Glutamatergic neuron (in vitro differentiated cells): Measurements from ENCODE around the gene OGA. TPM values are rescaled to one million over a fixed set of nuclear protein-coding genes. Genes with fewer than 3 reads are reported as not detected.
A peak's percentile ranks its signal among the peaks of the same experiment; 100 is the strongest.

Experiments used
- DNase-seq: peaks from one replicate; pipeline ENCODE4 v3.0.0; 2022
- H3K27ac Mint-ChIP-seq: one replicate; pipeline ENCODE4 v1.8.0; 2020; ENCODE audit warnings: mild to moderate bottlenecking, mixed read lengths, inconsistent platforms; ENCODE audit not compliant: unreplicated experiment
- H3K27me3 Mint-ChIP-seq: one replicate; pipeline ENCODE4 v1.8.0; 2020; ENCODE audit warnings: mild to moderate bottlenecking, moderate library complexity, mixed read lengths, inconsistent platforms; ENCODE audit not compliant: unreplicated experiment
- H3K36me3 Mint-ChIP-seq: one replicate; pipeline ENCODE4 v1.8.0; 2020; ENCODE audit warnings: mild to moderate bottlenecking, mixed read lengths, inconsistent platforms; ENCODE audit not compliant: unreplicated experiment
- H3K4me1 Mint-ChIP-seq: one replicate; pipeline ENCODE4 v1.8.0; 2020; ENCODE audit warnings: mild to moderate bottlenecking, low read depth, mixed read lengths, inconsistent platforms; ENCODE audit not compliant: unreplicated experiment
- H3K4me3 Mint-ChIP-seq: one replicate; pipeline ENCODE4 v1.8.0; 2020; ENCODE audit warnings: mild to moderate bottlenecking, mixed read lengths, inconsistent platforms; ENCODE audit not compliant: unreplicated experiment
- H3K9me3 Mint-ChIP-seq: one replicate; pipeline ENCODE4 v1.8.0; 2020; ENCODE audit warnings: mild to moderate bottlenecking, moderate library complexity, mixed read lengths, inconsistent platforms; ENCODE audit not compliant: unreplicated experiment
- total RNA-seq: library from RNA; stranded (reverse); fragmentation: NEBNext Ultra II Directional; extraction: Animal tissue kit (Norgen Biotek cat#: 25700); gene quantifications from one replicate; pipeline ENCODE4 v1.2.1, GENCODE V29; 2021; ENCODE audit not compliant: unreplicated experiment
- TF ChIP-seq, protein P1 (sequence below): fragments of 200-600 bp; sonication (generic); IDR thresholded peaks from one replicate; pipeline ENCODE4 v1.5.0; 2021; ENCODE audit not compliant: partially characterized antibody, unreplicated experiment

Gene OGA
- total RNA-seq, 1 donor from 2014 or later = 277 TPM

- Mint-ChIP-seq H3K4me1 (peaks cover 18% of the 10 kb centered on the region), H3K27me3 (peaks cover 12% of the 10 kb centered on the region), H3K27ac (no peak overlapping the region), H3K9me3 (peaks cover 3% of the 10 kb centered on the region), H3K36me3 (peaks cover 5% of the 10 kb centered on the region), H3K4me3 (no peak overlapping the region)
- TF ChIP-seq, protein P1, sequence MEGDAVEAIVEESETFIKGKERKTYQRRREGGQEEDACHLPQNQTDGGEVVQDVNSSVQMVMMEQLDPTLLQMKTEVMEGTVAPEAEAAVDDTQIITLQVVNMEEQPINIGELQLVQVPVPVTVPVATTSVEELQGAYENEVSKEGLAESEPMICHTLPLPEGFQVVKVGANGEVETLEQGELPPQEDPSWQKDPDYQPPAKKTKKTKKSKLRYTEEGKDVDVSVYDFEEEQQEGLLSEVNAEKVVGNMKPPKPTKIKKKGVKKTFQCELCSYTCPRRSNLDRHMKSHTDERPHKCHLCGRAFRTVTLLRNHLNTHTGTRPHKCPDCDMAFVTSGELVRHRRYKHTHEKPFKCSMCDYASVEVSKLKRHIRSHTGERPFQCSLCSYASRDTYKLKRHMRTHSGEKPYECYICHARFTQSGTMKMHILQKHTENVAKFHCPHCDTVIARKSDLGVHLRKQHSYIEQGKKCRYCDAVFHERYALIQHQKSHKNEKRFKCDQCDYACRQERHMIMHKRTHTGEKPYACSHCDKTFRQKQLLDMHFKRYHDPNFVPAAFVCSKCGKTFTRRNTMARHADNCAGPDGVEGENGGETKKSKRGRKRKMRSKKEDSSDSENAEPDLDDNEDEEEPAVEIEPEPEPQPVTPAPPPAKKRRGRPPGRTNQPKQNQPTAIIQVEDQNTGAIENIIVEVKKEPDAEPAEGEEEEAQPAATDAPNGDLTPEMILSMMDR = no peak
- no peak for DNase-seq
Measured at GRCh38 chr10:101827919-101828600, 9.8 kb upstream of the OGA start.

DNA sequence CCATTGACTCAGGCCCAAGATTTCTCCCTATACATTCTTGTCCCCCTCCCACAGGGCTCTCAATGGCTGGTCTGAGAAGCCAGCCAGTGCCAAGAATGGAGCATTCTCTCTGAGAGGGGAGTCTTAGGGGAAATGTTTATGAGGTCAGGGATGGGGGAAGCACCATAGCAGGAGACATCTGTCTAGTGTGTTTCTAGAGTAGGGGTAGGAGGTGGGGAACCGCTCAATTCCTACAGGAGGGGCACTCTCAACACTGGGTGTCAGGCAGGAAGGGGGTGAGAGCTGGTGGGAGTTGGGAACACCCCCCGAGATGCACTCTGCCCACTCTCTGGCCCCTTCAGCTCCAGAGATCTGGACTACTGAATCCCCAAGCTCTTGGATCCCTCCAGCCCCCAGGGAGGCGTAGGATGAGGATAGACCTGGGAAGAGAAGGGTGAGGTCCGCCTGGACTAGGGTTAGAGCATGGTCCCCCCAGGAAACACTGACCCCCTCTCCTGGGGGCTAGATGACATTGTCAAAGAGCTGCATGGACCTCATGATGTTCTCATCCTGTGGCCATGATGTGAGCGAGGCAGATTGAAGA lies 8.7 kb upstream of the OGA start:
- TF ChIP-seq, protein P1 = no peak
- Mint-ChIP-seq H3K36me3 (peaks cover 5% of the 10 kb centered on the region), H3K4me1 (peaks cover 14% of the 10 kb centered on the region), H3K27ac (no peak overlapping the region), H3K9me3 (peaks cover 5% of the 10 kb centered on the region), H3K27me3 (peaks cover 10% of the 10 kb centered on the region), H3K4me3 (peak overlapping the region; percentile 26)
- DNase-seq = no peak

GRCh38 chr10:101824736-101825135 lies 6.5 kb upstream of the OGA start:
- Mint-ChIP-seq H3K4me1 (peaks cover under 1% of the 10 kb centered on the region), H3K9me3 (peaks cover 2% of the 10 kb centered on the region), H3K36me3 (peaks cover 5% of the 10 kb centered on the region), H3K27me3 (peaks cover 4% of the 10 kb centered on the region), H3K27ac (no peak overlapping the region), H3K4me3 (no peak overlapping the region)
- DNase-seq = no peak
- TF ChIP-seq, protein P1 = no peak

- Mint-ChIP-seq H3K27me3 (peaks cover 15% of the 10 kb centered on the region), H3K27ac (peak overlapping the region; percentile 99), H3K36me3 (no peaks in the 10 kb centered on the region), H3K4me1 (peaks cover 15% of the 10 kb centered on the region), H3K9me3 (peaks cover 23% of the 10 kb centered on the region), H3K4me3 (peak overlapping the region; percentile 95)
- TF ChIP-seq, protein P1 = no peak
- DNase-seq = no peak
Measured at GRCh38 chr10:101818872-101819633, 809 bp upstream of the OGA start.
